KMS-11 (cell line): Measurements from ENCODE around the gene ANO6.

Experiments used
- H2AFZ ChIP-seq: fragments of 200-600 bp; sonication (generic); 2 replicates; pipeline ENCODE4 v1.6.1; 2016; ENCODE audit warnings: antibody characterized with exemption, mixed run types, low read depth
- H3K27ac ChIP-seq: fragments of 200-600 bp; sonication (generic); 2 replicates; pipeline ENCODE4 v1.6.1; 2016; ENCODE audit warnings: mild to moderate bottlenecking, mixed run types
- H3K27me3 ChIP-seq: fragments of 200-600 bp; sonication (generic); 2 replicates; pipeline ENCODE4 v1.6.1; 2017; ENCODE audit warnings: mild to moderate bottlenecking, low read depth, mixed run types, moderate library complexity; ENCODE audit not compliant: insufficient read depth
- H3K36me3 ChIP-seq: fragments of 200-600 bp; sonication (generic); 2 replicates; pipeline ENCODE4 v1.6.1; 2017; ENCODE audit warnings: mild to moderate bottlenecking, mixed run types; ENCODE audit not compliant: insufficient read depth
- H3K4me1 ChIP-seq: fragments of 200-600 bp; sonication (generic); 2 replicates; pipeline ENCODE4 v1.6.1; 2016; ENCODE audit warnings: mild to moderate bottlenecking, low read depth, mixed run types; ENCODE audit not compliant: poor library complexity, severe bottlenecking
- H3K4me2 ChIP-seq: fragments of 200-600 bp; sonication (generic); 2 replicates; pipeline ENCODE4 v1.7.0; 2016; ENCODE audit warnings: mild to moderate bottlenecking, mixed run types
- H3K4me3 ChIP-seq: fragments of 200-600 bp; sonication (generic); IDR thresholded peaks from 2 replicates; pipeline ENCODE4 v1.6.1; 2017; ENCODE audit warnings: low read depth, low read length, mixed read lengths; ENCODE audit not compliant: insufficient read depth
- H3K79me2 ChIP-seq: fragments of 200-600 bp; sonication (generic); 2 replicates; pipeline ENCODE4 v1.6.1; 2016; ENCODE audit warnings: low read depth, mixed run types; ENCODE audit not compliant: insufficient read depth
- H3K9ac ChIP-seq: fragments of 200-600 bp; sonication (generic); 2 replicates; pipeline ENCODE4 v1.6.1; 2016; ENCODE audit warnings: mild to moderate bottlenecking, mixed run types
- H4K20me1 ChIP-seq: fragments of 200-600 bp; sonication (generic); 2 replicates; pipeline ENCODE4 v1.6.1; 2016; ENCODE audit warnings: mild to moderate bottlenecking, mixed run types; ENCODE audit not compliant: insufficient read depth
- TF ChIP-seq, protein P1 (sequence below): fragments of 200-600 bp; sonication (generic); conservative IDR thresholded peaks from 2 replicates; pipeline ENCODE4 v1.6.1; 2017; ENCODE audit warnings: low read depth, mild to moderate bottlenecking, antibody characterized with exemption, low read length, moderate library complexity, mixed read lengths

The ANO6 gene

DNA sequence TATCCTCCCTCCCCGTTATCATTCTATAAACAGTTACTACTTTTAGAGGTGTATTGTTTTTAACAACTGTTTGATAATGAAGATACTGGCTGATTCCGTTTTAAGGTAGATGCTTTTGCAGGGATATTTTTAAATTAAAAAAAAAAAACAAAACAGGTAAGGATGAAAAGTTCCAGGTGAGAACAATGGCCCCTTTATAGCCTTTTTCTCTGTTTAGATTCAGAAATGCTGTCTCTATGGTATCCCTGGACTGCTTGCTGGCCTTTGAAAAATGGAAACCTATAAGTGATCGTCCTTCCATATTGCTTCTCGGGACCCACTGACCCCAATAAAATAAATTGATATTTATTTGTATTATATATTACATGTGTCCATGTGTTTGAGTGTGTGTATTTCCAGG lies 23.2 kb upstream of the ANO6 start:
- Histone ChIP-seq H3K9ac (no peak overlapping the region), H4K20me1 (no peaks in the 10 kb centered on the region), H3K27me3 (no peaks in the 10 kb centered on the region), H2AFZ (no peak overlapping the region), H3K4me1 (no peaks in the 10 kb centered on the region), H3K27ac (no peak overlapping the region), H3K79me2 (no peaks in the 10 kb centered on the region), H3K4me2 (no peak overlapping the region), H3K36me3 (no peaks in the 10 kb centered on the region), H3K4me3 (no peak overlapping the region)
- TF ChIP-seq, protein P1, sequence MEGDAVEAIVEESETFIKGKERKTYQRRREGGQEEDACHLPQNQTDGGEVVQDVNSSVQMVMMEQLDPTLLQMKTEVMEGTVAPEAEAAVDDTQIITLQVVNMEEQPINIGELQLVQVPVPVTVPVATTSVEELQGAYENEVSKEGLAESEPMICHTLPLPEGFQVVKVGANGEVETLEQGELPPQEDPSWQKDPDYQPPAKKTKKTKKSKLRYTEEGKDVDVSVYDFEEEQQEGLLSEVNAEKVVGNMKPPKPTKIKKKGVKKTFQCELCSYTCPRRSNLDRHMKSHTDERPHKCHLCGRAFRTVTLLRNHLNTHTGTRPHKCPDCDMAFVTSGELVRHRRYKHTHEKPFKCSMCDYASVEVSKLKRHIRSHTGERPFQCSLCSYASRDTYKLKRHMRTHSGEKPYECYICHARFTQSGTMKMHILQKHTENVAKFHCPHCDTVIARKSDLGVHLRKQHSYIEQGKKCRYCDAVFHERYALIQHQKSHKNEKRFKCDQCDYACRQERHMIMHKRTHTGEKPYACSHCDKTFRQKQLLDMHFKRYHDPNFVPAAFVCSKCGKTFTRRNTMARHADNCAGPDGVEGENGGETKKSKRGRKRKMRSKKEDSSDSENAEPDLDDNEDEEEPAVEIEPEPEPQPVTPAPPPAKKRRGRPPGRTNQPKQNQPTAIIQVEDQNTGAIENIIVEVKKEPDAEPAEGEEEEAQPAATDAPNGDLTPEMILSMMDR, result no peak

DNA sequence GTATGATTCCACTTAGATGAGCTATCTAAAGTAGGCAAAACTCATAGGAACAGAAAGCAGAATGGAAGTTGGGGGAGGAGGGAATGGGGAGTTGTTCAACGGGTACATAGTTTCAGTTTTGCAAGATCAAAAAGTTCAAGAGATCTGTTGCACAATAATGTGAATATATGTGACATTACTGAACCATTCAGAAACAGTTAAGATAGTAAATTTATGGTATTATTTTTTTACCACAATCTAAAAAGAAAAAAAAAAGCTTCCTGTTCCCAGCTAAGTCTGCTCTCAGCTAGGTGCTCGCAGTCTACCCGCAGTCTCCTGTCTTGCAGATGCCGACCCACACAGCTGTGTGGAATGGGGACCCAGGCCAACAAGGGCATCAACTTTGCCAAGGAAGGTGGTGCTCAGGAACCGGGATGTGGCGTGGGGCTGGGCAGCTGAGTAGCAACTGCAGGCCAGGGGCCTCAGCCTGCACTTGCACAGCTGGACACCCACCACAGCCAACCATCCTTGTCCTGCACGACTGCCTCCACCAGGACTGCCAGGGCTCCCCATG lies 15.3 kb upstream of the ANO6 start:
- peaks cover 19% of the 10 kb centered on the region for H3K4me1 ChIP-seq
- H2AFZ ChIP-seq, result no peak overlapping the region
- no peak overlapping the region for H3K4me2 ChIP-seq
- H3K27me3 ChIP-seq, result no peaks in the 10 kb centered on the region
- H3K27ac ChIP-seq, result no peak overlapping the region
- no peaks in the 10 kb centered on the region for H4K20me1 ChIP-seq
- H3K9ac ChIP-seq, result no peak overlapping the region
- H3K4me3 ChIP-seq, result no peak overlapping the region
- no peaks in the 10 kb centered on the region for H3K36me3 ChIP-seq
- TF ChIP-seq, protein P1, result no peak
- no peaks in the 10 kb centered on the region for H3K79me2 ChIP-seq

DNA sequence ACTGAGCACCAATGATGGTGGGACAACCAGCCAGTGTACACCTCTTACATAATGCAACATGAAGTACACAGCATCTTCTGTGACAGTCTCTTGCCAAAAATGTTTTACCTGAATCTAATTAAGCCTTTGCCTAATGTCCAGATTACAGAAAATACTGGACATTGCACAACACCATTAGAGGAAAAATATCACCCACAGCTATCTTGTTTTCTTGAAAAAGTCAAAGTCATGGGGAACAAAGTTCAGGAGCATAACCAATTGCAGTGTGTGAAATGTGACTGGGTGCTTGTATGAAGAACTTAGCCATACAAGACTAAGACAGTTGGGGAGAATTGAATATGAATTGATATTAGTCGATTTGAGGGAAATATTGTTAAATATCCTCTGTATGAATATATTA lies 12.1 kb upstream of the ANO6 start:
- Histone ChIP-seq H2AFZ (no peak overlapping the region), H3K4me1 (peaks cover 27% of the 10 kb centered on the region), H3K9ac (no peak overlapping the region), H3K4me2 (no peak overlapping the region), H3K4me3 (no peak overlapping the region), H3K27me3 (no peaks in the 10 kb centered on the region), H4K20me1 (no peaks in the 10 kb centered on the region), H3K79me2 (no peaks in the 10 kb centered on the region), H3K36me3 (no peaks in the 10 kb centered on the region), H3K27ac (no peak overlapping the region)
- TF ChIP-seq, protein P1, result no peak

DNA sequence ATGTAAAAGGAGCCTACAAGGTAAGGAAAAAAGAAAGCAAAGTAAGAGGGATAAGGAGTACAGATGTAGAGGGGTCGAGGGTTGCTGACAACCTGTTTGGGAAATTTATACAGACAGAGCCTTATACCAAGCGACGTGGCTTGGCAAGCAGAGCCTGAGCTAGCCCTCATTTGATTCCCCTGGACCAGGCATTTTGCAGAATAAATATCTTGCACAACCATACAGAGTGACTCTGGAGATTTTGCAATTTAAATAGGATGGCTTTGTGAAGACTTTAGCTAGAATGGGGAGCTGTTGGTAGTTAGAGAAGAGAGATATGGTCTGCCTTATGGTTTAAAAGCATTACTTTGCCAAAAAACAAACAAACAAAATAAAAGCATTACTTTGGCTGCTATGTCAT lies 11.1 kb upstream of the ANO6 start:
- Histone ChIP-seq H4K20me1 (no peaks in the 10 kb centered on the region), H3K9ac (no peak overlapping the region), H3K4me3 (no peak overlapping the region), H3K4me1 (peaks cover 27% of the 10 kb centered on the region), H3K27ac (no peak overlapping the region), H3K79me2 (no peaks in the 10 kb centered on the region), H3K36me3 (no peaks in the 10 kb centered on the region), H3K4me2 (peak overlapping the region; percentile 23; the same call in 1 of the 2 replicates), H2AFZ (no peak overlapping the region), H3K27me3 (no peaks in the 10 kb centered on the region)
- TF ChIP-seq, protein P1, result no peak
